Neural cell (in vitro differentiated cells): ENCODE data around the gene PLCL1.

Experiments
- EP300 ChIP-seq: fragments of 450-650 bp; conservative IDR thresholded peaks from 2 replicates; pipeline ENCODE4 v1.6.1; 2014; ENCODE audit warnings: antibody characterized with exemption, mild to moderate bottlenecking, moderate library complexity; ENCODE audit not compliant: poor library complexity, severe bottlenecking
- EZH2 ChIP-seq: fragments of 200-600, 300-800 bp; shearing (Covaris generic), sonication (generic); IDR thresholded peaks from 2 replicates; pipeline ENCODE4 v1.6.1; 2014; ENCODE audit warnings: antibody characterized with exemption, low read length, borderline replicate concordance, mild to moderate bottlenecking; ENCODE audit not compliant: insufficient read depth, poor library complexity, severe bottlenecking
- REST ChIP-seq: IDR thresholded peaks from 2 replicates; pipeline ENCODE4 v1.6.1; 2012; ENCODE audit warnings: borderline replicate concordance
- TF ChIP-seq, protein P1 (sequence below): fragments of 450-650 bp; IDR thresholded peaks from 2 replicates; pipeline ENCODE4 v1.5.1; 2014; ENCODE audit warnings: antibody characterized with exemption, mild to moderate bottlenecking, moderate library complexity; ENCODE audit not compliant: poor library complexity, severe bottlenecking

DNA sequence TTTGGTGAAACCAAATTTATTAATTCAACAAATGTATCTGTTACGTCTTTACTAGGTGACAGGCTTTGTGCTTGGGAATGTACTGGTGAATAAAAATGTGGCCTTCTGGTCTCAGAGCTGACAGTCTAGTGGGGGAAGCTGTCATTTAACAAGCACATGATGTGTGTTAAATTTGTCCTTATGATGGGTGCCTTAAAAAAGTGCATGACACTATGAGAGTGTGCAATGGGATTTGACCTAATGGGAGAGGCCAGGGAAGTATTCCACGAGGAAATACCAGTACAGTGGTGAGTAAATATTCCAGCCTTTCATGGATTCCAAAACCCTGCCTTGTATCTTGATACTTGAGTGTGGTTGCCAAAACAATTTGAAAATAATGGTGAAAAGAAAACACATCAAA lies 308.9 kb downstream of the PLCL1 start:
- TF ChIP-seq EP300 (no peak), REST (no peak), EZH2 (no peak)
- TF ChIP-seq, protein P1, sequence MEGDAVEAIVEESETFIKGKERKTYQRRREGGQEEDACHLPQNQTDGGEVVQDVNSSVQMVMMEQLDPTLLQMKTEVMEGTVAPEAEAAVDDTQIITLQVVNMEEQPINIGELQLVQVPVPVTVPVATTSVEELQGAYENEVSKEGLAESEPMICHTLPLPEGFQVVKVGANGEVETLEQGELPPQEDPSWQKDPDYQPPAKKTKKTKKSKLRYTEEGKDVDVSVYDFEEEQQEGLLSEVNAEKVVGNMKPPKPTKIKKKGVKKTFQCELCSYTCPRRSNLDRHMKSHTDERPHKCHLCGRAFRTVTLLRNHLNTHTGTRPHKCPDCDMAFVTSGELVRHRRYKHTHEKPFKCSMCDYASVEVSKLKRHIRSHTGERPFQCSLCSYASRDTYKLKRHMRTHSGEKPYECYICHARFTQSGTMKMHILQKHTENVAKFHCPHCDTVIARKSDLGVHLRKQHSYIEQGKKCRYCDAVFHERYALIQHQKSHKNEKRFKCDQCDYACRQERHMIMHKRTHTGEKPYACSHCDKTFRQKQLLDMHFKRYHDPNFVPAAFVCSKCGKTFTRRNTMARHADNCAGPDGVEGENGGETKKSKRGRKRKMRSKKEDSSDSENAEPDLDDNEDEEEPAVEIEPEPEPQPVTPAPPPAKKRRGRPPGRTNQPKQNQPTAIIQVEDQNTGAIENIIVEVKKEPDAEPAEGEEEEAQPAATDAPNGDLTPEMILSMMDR, result no peak
